Mesodermal cell (in vitro differentiated cells): ENCODE results near the gene SVIL.
A peak's percentile ranks its signal among the peaks of the same experiment; 100 is the strongest.
"Not testable (repeated sequence)": the region's sequence is repeated elsewhere in the genome, so short reads cannot be mapped to it uniquely, and the experiment has no call there.

ENCODE experiments used
- H3K27ac ChIP-seq: 2 replicates; pipeline ENCODE4 v1.7.0; 2013; ENCODE audit warnings: mild to moderate bottlenecking, low read depth, low read length, moderate library complexity; ENCODE audit not compliant: severe bottlenecking
- H3K36me3 ChIP-seq: 2 replicates; pipeline ENCODE4 v1.7.1; 2013; ENCODE audit warnings: mild to moderate bottlenecking, low read length, moderate library complexity; ENCODE audit not compliant: control insufficient read depth, insufficient read depth
- H3K4me1 ChIP-seq: one replicate; pipeline ENCODE4 v1.7.1; 2013; ENCODE audit warnings: mild to moderate bottlenecking, low read length; ENCODE audit not compliant: insufficient read depth, control insufficient read depth, poor library complexity, severe bottlenecking
- H3K4me3 ChIP-seq: 2 replicates; pipeline ENCODE4 v1.7.0; 2013; ENCODE audit warnings: low read length, control low read depth, mild to moderate bottlenecking; ENCODE audit not compliant: insufficient read depth, poor library complexity, severe bottlenecking; ENCODE audit errors: extremely low read depth
- H3K9me3 ChIP-seq: 2 replicates; pipeline ENCODE4 v1.7.1; 2013; ENCODE audit warnings: mild to moderate bottlenecking, low read length, moderate library complexity; ENCODE audit not compliant: control insufficient read depth
- WGBS, 2 experiments: methylation state at CpG; one replicate each; pipeline ENCODE4 v1.1.5; 2013; ENCODE audit warnings: missing lambda C conversion rate in 2 of 2; ENCODE audit not compliant: insufficient coverage in 2 of 2; 5-methylcytosine and 5-hydroxymethylcytosine counted together

The SVIL gene

GRCh38 chr10:29587750-29588628 lies 46.8 kb downstream of the SVIL start:
- Histone ChIP-seq H3K4me1 (peaks cover 38% of the 10 kb centered on the region), H3K36me3 (peaks cover 20% of the 10 kb centered on the region), H3K27ac (peak overlapping the region; percentile 82)
- 60 to 87% methylated on average over 5 to 6 of the region's 19 CpGs for WGBS, 2 experiments
- not testable (repeated sequence) for H3K4me3 ChIP-seq, H3K9me3 ChIP-seq

DNA sequence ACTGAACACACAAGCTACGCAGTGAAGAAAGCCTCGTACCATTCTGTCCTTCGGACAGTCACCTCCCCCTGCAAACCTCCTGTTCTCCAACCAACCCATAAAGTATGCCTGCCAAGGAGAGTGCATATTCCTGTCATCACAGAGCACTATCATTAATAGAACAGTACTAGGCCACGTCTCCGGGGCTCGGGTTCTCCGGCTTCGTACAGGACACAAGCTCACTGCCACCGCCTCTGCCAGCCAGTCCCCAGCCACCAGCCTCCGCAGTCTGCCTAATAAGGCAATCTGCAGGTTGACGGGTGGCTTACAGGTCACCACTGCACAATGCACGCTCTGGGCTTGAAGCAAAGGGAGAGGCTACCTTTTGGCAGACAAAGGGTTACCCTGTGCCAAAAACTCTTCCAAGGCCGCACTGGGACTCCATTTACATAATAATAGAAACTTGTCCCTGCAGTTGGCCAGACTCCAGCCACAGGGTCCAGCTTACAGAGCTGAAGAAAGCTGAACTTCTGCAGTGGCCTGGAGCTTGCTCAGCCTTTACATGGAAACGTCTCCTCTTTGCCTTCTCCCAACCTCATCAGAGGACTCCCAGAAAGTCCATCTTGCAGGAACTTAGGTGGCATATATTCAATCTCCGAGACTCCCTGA lies 47.5 kb downstream of the SVIL start:
- not testable (repeated sequence) for H3K9me3 ChIP-seq, H3K4me3 ChIP-seq, H3K27ac ChIP-seq
- Histone ChIP-seq H3K4me1 (peaks cover 38% of the 10 kb centered on the region), H3K36me3 (peaks cover 19% of the 10 kb centered on the region)
- WGBS, 2 experiments: 75 to 80% methylated on average over 9 to 11 of the region's 15 CpGs

DNA sequence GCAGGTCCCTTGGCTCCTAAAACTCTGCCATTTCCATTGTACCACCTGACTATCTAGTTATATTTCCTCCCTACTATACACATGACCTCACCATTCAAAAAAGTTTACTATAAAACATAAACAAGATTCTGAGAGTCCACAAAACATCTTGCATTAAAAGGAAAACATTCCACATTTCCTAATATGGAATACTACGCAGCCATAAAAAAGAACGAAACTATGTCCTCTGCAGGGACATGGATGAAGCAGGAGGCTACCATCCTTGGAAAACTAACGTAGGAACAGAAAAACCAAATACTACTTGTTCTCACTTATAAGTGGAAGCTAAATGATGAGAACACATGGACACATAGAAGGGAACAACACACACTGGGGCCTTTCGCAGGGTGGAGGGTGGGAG lies 48.3 kb downstream of the SVIL start:
- Histone ChIP-seq H3K27ac (no peak overlapping the region), H3K4me1 (peaks cover 38% of the 10 kb centered on the region), H3K4me3 (no peak overlapping the region), H3K9me3 (no peaks in the 10 kb centered on the region), H3K36me3 (peaks cover 21% of the 10 kb centered on the region)
- 75 to 83% methylated on average over 2 of the region's 4 CpGs for WGBS, 2 experiments

- no peaks in the 10 kb centered on the region for H3K9me3 ChIP-seq
- no peak overlapping the region for H3K27ac ChIP-seq
- H3K36me3 ChIP-seq: peaks cover 24% of the 10 kb centered on the region
- WGBS, 2 experiments: 43 to 67% methylated on average over 15 of the region's 18 CpGs
- peaks cover 37% of the 10 kb centered on the region for H3K4me1 ChIP-seq
- no peak overlapping the region for H3K4me3 ChIP-seq
Measured at GRCh38 chr10:29585488-29585976, 49.2 kb downstream of the SVIL start.

- no peak overlapping the region for H3K4me3 ChIP-seq
- peaks cover 35% of the 10 kb centered on the region for H3K36me3 ChIP-seq
- no peaks in the 10 kb centered on the region for H3K9me3 ChIP-seq
- H3K4me1 ChIP-seq: peaks cover 27% of the 10 kb centered on the region
- WGBS, 2 experiments: 95 to 96% methylated on average over 12 of the region's 14 CpGs
- no peak overlapping the region for H3K27ac ChIP-seq
Measured at GRCh38 chr10:29584436-29584835, 50.3 kb downstream of the SVIL start.

DNA sequence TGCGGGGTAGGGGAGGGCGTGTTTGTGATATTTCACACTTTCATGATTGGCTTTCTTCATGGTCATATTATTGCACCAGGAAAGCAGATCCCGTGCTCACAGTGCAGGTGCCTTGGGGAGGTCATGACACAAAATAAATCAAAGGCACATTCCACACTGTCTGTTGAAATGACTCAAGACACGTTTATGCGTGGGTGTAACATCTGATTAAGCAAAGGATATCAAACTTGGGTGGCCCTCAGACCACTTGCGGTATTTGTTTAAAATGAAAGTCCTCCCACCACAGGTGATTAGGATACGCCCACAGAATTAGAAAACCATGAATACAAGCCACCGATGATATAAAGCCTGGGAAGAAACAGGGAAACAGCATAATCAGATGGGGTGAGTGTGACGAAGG lies 51.1 kb downstream of the SVIL start:
- WGBS, 2 experiments: 96 to 97% methylated on average over 3 to 8 of the region's 9 CpGs
- Histone ChIP-seq H3K36me3 (peaks cover 42% of the 10 kb centered on the region), H3K27ac (peak overlapping the region; percentile 26), H3K4me3 (no peak overlapping the region), H3K4me1 (peaks cover 21% of the 10 kb centered on the region), H3K9me3 (no peaks in the 10 kb centered on the region)

- Histone ChIP-seq H3K4me1 (peaks cover 12% of the 10 kb centered on the region), H3K36me3 (peaks cover 48% of the 10 kb centered on the region), H3K27ac (peak overlapping the region; percentile 26)
- not testable (repeated sequence) for H3K4me3 ChIP-seq, H3K9me3 ChIP-seq
- WGBS, 2 experiments: 60 to 97% methylated on average over 1 to 4 of the region's 5 CpGs
Measured at GRCh38 chr10:29582769-29583168, 52.0 kb downstream of the SVIL start.

DNA sequence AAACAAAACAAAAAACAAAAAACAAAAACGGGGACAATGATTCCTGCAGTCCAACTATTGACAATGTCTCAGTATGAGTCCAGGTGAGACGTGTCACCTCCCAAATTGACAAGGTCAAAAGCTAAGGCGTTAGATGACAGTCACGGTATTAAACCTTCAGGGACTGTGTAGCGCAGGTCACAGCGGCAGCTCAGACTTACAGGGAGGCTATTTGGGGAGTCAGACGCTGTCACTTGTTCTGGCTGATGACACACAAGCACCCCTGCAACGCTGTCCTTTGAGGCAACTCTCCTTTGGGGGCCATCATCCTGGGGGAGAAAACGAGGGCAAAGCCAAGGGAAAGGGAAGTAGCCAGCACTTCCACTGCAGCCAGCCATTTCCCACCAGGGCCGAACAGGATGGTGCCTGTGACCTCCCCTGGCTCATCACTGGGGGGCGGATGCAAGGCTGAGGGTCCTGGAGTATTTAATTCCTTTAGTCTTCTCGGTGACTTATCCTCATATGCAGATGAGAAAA lies 55.3 kb downstream of the SVIL start:
- 92 to 93% methylated on average over 11 to 12 of the region's 12 CpGs for WGBS, 2 experiments
- H3K27ac ChIP-seq: no peak overlapping the region
- no peak overlapping the region for H3K4me3 ChIP-seq
- H3K9me3 ChIP-seq: no peaks in the 10 kb centered on the region
- H3K4me1 ChIP-seq: peaks cover 6% of the 10 kb centered on the region
- H3K36me3 ChIP-seq: peaks cover 55% of the 10 kb centered on the region

- no peak overlapping the region for H3K27ac ChIP-seq
- peaks cover 53% of the 10 kb centered on the region for H3K36me3 ChIP-seq
- H3K9me3 ChIP-seq: no peaks in the 10 kb centered on the region
- peaks cover 4% of the 10 kb centered on the region for H3K4me1 ChIP-seq
- 95 to 100% methylated on average over 2 of the region's 3 CpGs for WGBS, 2 experiments
- H3K4me3 ChIP-seq: no peak overlapping the region
Measured at GRCh38 chr10:29578457-29578856, 56.3 kb downstream of the SVIL start.

DNA sequence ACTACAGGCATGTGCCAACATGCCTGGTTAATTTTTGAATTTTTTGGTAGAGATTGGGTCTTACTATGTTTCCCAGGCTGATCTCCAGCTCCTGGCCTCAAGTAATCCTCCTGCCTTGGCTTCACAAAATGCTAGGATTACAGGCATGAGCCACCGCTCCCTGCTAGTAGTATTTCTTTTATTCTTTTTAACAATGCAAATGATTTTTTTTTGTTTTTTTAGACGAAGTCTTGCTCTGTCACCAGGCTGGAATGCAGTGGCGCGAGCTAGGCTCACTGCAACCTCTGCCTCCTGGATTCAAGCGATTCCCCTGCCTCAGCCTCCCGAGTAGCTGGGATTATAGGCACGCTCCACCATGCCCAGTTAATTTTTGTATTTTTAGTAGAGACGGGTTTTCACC lies 58.1 kb downstream of the SVIL start:
- no peak overlapping the region for H3K27ac ChIP-seq
- H3K36me3 ChIP-seq: peaks cover 44% of the 10 kb centered on the region

More for the DNA sequence above, 58.1 kb downstream of the SVIL start:
- Histone ChIP-seq H3K4me1 (peaks cover 4% of the 10 kb centered on the region), H3K9me3 (no peaks in the 10 kb centered on the region), H3K4me3 (no peak overlapping the region)
- 68 to 76% methylated on average over 5 to 6 of the region's 8 CpGs for WGBS, 2 experiments
